Coronary artery (tissue), 2 donors: ENCODE data around the gene PDX1.
A peak's percentile ranks its signal among the peaks of the same experiment; 100 is the strongest.

ENCODE experiments used
- DNase-seq: peaks from one replicate; pipeline ENCODE4 v3.0.0-alpha.2; 2017; ENCODE audit warnings: low spot score
- H3K27ac ChIP-seq, 2 donors: fragments of 200-600 bp; sonication (generic); one replicate each; pipeline ENCODE4 v1.5.1; 2016 to 2019
- H3K4me3 ChIP-seq: fragments of 200-600 bp; sonication (generic); 2 replicates; pipeline ENCODE4 v1.5.1; 2016; ENCODE audit warnings: mild to moderate bottlenecking, moderate library complexity
- TF ChIP-seq, protein P1 (sequence below): fragments of 200-600 bp; sonication (generic); IDR thresholded peaks from one replicate; pipeline ENCODE4 v1.5.1; 2019; ENCODE audit warnings: antibody characterized with exemption

The PDX1 gene

DNA sequence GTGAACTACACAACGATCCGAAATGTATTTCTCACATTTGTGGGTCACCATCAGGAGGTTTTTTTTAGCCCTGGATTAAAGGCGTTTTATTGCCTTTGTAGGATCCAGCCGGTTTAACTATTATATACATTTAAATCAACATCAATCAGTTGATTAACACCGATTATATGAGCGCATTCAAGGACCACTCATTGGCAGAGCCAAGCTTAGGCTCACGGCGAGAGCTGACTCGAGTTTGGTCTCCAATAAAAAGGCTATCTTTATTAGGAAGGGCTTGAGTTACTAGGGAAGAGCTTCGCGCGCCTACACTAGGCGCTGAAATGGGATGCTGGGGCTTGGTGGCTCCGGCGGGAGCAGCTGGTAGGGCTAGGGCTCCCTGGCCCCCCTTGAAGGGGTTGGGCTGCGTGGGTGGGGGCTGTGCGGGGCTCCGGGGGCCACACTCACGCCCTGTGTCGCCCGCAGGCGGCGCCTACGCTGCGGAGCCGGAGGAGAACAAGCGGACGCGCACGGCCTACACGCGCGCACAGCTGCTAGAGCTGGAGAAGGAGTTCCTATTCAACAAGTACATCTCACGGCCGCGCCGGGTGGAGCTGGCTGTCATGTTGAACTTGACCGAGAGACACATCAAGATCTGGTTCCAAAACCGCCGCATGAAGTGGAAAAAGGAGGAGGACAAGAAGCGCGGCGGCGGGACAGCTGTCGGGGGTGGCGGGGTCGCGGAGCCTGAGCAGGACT is 4.2 kb downstream of the PDX1 start:
- Histone ChIP-seq H3K4me3 (peak overlapping the region; percentile 15), H3K27ac (no peak overlapping the region)
- DNase-seq = no peak
- TF ChIP-seq, protein P1, sequence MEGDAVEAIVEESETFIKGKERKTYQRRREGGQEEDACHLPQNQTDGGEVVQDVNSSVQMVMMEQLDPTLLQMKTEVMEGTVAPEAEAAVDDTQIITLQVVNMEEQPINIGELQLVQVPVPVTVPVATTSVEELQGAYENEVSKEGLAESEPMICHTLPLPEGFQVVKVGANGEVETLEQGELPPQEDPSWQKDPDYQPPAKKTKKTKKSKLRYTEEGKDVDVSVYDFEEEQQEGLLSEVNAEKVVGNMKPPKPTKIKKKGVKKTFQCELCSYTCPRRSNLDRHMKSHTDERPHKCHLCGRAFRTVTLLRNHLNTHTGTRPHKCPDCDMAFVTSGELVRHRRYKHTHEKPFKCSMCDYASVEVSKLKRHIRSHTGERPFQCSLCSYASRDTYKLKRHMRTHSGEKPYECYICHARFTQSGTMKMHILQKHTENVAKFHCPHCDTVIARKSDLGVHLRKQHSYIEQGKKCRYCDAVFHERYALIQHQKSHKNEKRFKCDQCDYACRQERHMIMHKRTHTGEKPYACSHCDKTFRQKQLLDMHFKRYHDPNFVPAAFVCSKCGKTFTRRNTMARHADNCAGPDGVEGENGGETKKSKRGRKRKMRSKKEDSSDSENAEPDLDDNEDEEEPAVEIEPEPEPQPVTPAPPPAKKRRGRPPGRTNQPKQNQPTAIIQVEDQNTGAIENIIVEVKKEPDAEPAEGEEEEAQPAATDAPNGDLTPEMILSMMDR = no peak

DNA sequence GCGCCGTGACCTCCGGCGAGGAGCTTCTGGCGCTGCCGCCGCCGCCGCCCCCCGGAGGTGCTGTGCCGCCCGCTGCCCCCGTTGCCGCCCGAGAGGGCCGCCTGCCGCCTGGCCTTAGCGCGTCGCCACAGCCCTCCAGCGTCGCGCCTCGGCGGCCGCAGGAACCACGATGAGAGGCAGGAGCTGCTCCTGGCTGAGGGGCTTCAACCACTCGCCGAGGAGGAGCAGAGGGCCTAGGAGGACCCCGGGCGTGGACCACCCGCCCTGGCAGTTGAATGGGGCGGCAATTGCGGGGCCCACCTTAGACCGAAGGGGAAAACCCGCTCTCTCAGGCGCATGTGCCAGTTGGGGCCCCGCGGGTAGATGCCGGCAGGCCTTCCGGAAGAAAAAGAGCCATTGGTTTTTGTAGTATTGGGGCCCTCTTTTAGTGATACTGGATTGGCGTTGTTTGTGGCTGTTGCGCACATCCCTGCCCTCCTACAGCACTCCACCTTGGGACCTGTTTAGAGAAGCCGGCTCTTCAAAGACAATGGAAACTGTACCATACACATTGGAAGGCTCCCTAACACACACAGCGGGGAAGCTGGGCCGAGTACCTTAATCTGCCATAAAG is 4.8 kb downstream of the PDX1 start:
- Histone ChIP-seq H3K27ac (no peak overlapping the region), H3K4me3 (peak overlapping the region; percentile 15)
- DNase-seq = no peak
- TF ChIP-seq, protein P1 = no peak

DNA sequence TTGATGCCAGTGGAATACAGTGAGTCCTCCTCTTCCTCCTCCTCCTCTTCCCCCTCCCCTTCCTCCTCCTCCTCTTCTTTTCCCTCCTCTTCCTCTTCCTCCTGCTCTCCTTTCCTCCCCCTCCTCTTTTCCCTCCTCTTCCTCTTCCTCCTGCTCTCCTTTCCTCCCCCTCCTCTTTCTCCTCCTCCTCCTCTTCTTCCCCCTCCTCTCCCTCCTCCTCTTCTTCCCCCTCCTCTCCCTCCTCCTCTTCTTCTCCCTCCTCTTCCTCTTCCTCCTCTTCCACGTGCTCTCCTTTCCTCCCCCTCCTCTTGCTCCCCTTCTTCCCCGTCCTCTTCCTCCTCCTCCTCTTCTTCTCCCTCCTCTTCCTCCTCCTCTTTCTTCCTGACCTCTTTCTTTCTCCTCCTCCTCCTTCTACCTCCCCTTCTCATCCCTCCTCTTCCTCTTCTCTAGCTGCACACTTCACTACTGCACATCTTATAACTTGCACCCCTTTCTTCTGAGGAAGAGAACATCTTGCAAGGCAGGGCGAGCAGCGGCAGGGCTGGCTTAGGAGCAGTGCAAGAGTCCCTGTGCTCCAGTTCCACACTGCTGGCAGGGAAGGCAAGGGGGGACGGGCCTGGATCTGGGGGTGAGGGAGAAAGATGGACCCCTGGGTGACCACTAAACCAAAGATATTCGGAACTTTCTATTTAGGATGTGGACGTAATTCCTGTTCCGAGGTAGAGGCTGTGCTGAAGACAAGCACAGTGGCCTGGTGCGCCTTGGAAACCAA is 5.6 kb downstream of the PDX1 start:
- TF ChIP-seq, protein P1 = no peak
- DNase-seq = no peak
- no peak overlapping the region for H3K4me3 ChIP-seq

DNA sequence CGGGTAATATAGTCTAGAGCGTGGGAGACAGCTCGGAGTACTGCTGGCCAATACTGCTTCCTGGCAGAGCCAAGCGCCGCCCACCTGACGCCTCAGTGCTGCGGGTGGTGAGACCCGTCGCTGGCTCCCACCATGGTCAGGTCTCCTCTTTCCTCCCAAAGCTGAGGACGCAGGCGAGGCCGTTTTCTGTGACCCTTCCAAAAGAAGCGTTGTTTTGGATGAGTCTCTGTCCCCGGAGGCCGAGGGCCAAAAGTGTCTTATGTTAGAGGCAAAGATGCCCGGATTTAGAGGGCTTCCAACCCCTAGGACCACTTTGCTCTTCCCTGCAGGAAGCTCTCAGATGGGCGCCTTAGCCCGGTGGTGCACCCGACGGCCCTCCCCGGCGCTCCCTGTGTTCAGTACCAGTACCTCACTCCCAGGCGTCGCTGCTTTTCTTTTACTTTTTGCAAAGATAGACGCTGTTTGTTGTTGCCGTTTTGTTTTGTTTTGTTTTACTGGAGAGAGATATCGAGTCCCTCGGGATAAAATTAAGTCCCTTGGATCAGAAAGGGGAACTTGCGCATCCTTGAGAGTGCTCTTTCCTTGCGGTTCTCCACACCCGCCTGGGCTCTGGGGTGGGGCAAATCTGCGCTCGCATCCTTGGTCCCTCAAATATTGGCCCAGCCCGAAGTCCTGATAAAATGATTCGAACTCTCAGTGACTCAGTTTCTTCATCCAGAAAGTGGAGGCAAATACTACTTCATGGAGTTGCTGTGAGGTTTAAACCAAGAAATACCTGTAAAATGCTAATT is 7.0 kb downstream of the PDX1 start:
- TF ChIP-seq, protein P1 = no peak
- Histone ChIP-seq H3K27ac (no peak overlapping the region), H3K4me3 (no peak overlapping the region)
- no peak for DNase-seq

More for the DNA sequence above, 5.6 kb downstream of the PDX1 start:
- H3K27ac ChIP-seq = no peak overlapping the region

DNA sequence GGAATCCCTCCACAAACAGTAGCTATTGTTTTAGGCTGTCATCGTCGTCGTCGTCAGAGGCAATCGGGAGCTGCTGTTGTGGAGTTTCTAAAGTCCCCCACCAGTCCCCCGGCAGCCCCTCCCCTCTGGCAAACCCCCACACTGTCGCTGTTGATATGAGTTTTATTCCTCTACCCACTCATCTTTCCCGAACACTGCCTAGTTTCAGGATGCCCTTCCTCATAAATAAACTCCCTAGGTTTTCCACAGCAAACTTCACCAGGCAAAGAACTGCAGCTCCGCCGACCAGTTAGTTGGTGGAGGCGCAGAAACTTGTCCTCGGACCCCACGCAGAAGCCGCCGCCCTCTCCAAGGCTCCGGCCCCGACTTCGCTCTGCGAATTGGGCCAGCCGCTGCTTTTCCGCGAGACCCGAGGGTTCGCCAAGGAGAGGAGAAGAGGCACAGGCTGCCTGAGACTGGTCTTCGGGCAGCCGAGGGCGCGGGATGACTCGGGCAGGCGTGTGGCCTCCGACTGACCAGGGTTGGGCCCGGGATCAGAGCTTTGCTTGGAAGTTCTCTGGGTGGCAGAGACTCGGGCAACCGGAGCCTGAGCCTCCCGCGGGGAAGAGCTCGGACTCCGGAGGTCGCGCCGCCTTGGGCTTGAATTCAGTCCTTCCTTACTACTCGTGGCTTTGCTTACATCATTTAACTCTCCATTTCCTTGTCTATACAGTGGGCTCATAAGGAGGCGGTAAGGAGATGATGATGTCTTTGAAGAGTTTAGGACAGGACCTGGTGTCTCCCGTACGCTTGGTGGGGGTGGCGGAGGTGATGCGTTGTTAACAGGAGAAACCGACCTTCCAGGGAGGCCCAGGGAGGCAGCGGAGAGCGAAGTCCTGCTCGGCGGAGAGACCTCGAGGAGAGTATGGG is 7.9 kb downstream of the PDX1 start:
- Histone ChIP-seq H3K27ac (no peak overlapping the region), H3K4me3 (no peak overlapping the region)
- no peak for DNase-seq
- TF ChIP-seq, protein P1 = no peak

DNA sequence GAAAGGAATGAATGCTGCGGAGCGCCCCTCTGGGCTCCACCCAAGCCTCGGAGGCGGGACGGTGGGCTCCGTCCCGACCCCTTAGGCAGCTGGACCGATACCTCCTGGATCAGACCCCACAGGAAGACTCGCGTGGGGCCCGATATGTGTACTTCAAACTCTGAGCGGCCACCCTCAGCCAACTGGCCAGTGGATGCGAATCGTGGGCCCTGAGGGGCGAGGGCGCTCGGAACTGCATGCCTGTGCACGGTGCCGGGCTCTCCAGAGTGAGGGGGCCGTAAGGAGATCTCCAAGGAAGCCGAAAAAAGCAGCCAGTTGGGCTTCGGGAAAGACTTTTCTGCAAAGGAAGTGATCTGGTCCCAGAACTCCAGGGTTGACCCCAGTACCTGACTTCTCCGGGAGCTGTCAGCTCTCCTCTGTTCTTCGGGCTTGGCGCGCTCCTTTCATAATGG is 8.6 kb downstream of the PDX1 start:
- Histone ChIP-seq H3K4me3 (no peak overlapping the region), H3K27ac (no peak overlapping the region)
- no peak for DNase-seq
- TF ChIP-seq, protein P1 = no peak
